ENCODE results near the gene KCNN4. TPM values are rescaled to one million over a fixed set of nuclear protein-coding genes. Genes with fewer than 3 reads are reported as not detected.

The KCNN4 gene
- total and polyA plus RNA-seq, 2 experiments from 2014 or later = 0.86 to 3.2 TPM

GRCh38 chr19:43747557-43748204, 33.1 kb downstream of the KCNN4 start:
- Histone ChIP-seq H3F3A (replicated peaks; ENCODE audit: low read depth) (no peaks in the 10 kb centered on the region), H2AFZ (no peak overlapping the region), H3K4me1 (ENCODE audit: insufficient read depth) (no peaks in the 10 kb centered on the region), H4K20me1 (replicated peaks; ENCODE audit: insufficient read depth) (no peaks in the 10 kb centered on the region), H3K27me3 (ENCODE audit: insufficient read depth) (no peaks in the 10 kb centered on the region), H3K4me2 (no peak overlapping the region), H3K36me3 (ENCODE audit: insufficient read depth) (peaks cover 6% of the 10 kb centered on the region; the same call in 1 of the 2 replicates), H3K79me2 (replicated peaks; ENCODE audit: insufficient read depth) (peaks cover 6% of the 10 kb centered on the region), H3K27ac (ENCODE audit: low read depth) (no peak overlapping the region), H3K4me3 (no peak overlapping the region), H3K9me2 (ENCODE audit: insufficient read depth) (no peaks in the 10 kb centered on the region)
- H3K9me3 Mint-ChIP-seq = no peaks in the 10 kb centered on the region
- H3K36me3 Mint-ChIP-seq (ENCODE audit: low read depth) = peaks cover 69% of the 10 kb centered on the region
- H3K27me3 Mint-ChIP-seq (ENCODE audit: insufficient read depth, low read depth, poor library complexity) = peaks cover 8% of the 10 kb centered on the region
- H3K4me3 Mint-ChIP-seq = no peak overlapping the region
- DNase-seq (ENCODE audit: low spot score) = no peak
- no peaks in the 10 kb centered on the region for H3K4me1 Mint-ChIP-seq
- H3K27ac Mint-ChIP-seq = no peak overlapping the region
- no peak for ATAC-seq
- TF ChIP-seq CREB1 (CRISPR knock-in tag; IDR thresholded peaks at IDR 0.05; ENCODE audit: low read depth) = no peak
- TF ChIP-seq STAT1 (IDR thresholded peaks at IDR 0.05; ENCODE audit: unreplicated experiment) = no peak
- TF ChIP-seq POLR2AphosphoS5 (IDR thresholded peaks at IDR 0.05; ENCODE audit: low read depth) = no peak
- no peak for TF ChIP-seq ZNF114 (CRISPR knock-in tag; IDR thresholded peaks at IDR 0.05)
- TF ChIP-seq ZNF462 (CRISPR knock-in tag; IDR thresholded peaks at IDR 0.05) = no peak
- no peak for TF ChIP-seq EZH2phosphoT487 (IDR thresholded peaks at IDR 0.05; ENCODE audit: unreplicated experiment)
- no peak for TF ChIP-seq CTCF (conservative IDR thresholded peaks at IDR 0.05; ENCODE audit: low read depth in 2 of 2)
- no peak for TF ChIP-seq REST (IDR thresholded peaks at IDR 0.05; ENCODE audit: unreplicated experiment)
- no peak for TF ChIP-seq JUNB (IDR thresholded peaks at IDR 0.05; ENCODE audit: unreplicated experiment)
- TF ChIP-seq ETS1 (IDR thresholded peaks at IDR 0.05) = no peak
- no peak for TF ChIP-seq NANOG (IDR thresholded peaks at IDR 0.05; ENCODE audit: borderline replicate concordance)
- no peak for TF ChIP-seq ZNF331 (CRISPR knock-in tag; IDR thresholded peaks at IDR 0.05; ENCODE audit: low read depth)
- TF ChIP-seq EZH2 (IDR thresholded peaks at IDR 0.05; ENCODE audit: low read depth, unreplicated experiment) = no peak
